Embryonic facial prominence (tissue), 1 donor: Measurements from ENCODE around the gene ASH1L.
"Not testable (repeated sequence)": the region's sequence is repeated elsewhere in the genome, so short reads cannot be mapped to it uniquely, and the experiment has no call there.

Source experiments
- DNase-seq: peaks from one replicate; pipeline ENCODE4 v3.0.0-alpha.2; 2016; ENCODE audit errors: extremely low spot score

Gene ASH1L

DNA sequence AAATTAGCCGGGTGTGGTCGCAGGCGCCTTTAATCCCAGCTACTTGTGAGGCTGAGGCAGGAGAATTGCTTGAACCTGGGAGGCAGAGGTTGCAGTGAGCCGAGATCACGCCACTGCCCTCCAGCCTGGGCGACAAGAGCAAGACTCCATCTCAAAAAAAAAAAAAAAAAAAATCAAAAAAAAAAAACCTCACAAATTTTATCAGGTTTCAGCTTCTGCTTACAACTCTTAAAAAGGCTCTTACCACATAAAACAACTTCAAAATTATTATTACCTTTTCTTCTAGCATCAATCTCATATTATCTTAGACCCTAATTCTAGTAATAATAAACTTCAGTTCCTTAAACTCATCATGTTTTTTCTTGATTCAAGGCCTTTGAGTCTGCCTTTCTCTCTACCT lies 120.2 kb downstream of the ASH1L start:
- DNase-seq: not testable (repeated sequence)

DNA sequence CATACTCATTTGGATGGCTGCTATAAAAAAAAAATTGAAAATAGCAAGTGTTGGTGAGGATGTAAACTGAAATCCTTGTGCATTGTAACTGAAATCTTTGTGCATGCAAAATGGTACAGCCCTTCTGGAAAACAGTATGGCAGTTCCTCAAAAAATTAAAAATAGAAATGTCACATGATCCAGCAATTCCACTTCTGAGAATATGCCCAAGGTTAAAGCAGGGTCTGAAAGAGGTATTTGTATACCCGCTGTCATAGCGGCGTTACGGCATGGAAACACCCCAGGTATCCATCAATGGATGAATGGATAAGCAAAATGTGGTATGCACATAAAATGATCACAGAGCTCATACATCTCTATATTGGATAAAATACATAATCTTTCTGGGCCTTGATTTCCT lies 125.2 kb downstream of the ASH1L start:
- DNase-seq: no peak

DNA sequence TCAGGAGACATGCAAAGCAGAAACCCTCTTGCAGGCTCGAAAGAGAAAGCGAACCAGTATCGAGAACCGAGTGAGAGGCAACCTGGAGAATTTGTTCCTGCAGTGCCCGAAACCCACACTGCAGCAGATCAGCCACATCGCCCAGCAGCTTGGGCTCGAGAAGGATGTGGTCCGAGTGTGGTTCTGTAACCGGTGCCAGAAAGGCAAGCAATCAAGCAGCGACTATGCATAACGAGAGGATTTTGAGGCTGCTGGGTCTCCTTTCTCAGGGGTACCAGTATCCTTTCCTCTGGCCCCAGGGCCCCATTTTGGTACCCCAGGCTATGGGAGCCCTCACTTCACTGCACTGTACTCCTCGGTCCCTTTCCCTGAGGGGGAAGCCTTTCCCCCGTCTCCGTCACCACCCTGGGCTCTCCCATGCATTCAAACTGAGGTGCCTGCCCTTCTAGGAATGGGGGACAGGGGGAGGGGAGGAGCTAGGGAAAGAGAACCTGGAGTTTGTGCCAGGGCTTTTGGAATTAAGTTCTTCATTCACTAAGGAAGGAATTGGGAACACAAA lies 128.7 kb downstream of the ASH1L start:
- not testable (repeated sequence) for DNase-seq

DNA sequence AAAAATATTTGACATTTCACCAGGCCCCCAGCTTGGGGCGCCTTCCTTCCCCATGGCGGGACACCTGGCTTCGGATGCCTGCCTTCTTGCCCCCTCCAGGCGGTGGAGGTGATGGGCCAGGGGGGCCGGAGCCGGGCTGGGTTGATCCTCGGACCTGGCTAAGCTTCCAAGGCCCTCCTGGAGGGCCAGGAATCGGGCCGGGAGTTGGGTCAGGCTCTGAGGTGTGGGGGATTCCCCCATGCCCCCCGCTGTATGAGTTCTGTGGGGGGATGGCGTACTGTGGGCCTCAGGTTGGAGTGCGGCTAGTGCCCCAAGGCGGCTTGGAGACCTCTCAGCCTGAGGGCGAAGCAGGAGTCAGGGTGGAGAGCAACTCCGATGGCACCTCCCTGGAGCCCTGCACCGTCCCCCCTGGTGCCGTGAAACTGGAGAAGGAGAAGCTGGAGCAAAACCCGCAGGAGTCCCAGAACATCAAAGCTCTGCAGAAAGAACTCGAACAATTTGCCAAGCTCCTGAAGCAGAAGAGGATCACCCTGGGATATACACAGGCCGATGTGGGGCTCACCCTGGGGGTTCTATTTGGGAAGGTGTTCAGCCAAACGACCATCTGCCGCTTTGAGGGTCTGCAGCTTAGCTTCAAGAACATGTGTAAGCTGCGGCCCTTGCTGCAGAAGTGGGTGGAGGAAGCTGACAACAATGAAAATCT lies 129.3 kb downstream of the ASH1L start:
- not testable (repeated sequence) for DNase-seq

DNA sequence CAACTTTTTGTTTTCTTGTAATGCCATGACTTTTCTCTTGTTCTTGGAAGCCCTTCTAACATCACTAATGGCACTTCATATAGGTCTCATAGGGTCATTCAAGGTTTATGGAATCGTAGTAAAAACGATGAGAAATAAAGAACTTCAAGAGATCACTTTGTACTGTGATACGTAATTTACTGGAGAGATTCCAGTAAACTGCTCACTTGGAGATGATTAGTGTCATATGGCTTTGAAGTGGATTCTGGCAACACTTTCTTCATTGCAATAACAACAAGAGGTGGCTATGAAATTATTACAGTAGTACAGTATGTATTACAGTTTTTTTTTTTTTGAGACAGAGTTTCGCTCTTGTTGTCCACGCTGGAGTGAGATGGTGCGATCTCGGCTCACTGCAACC lies 138.5 kb downstream of the ASH1L start:
- no peak for DNase-seq

DNA sequence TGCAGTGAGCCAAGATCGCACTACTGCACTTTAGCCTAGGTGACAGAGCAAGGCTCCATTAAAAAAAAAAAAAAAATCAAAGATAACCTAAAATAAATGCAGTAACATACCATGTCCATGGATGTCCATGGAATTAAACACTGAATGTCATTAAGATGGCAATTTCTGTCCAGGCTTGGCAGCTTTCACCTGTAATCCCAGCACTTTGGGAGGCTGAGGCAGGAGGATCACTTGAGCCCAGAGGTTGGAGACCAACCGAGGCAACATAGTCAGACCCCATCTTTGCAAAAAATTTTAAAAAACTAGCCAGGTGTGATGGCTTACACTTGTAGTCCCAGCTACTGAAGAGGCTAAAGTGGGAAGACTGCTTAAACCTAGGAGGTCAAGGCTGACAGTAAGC lies 141.8 kb downstream of the ASH1L start:
- no peak for DNase-seq

DNA sequence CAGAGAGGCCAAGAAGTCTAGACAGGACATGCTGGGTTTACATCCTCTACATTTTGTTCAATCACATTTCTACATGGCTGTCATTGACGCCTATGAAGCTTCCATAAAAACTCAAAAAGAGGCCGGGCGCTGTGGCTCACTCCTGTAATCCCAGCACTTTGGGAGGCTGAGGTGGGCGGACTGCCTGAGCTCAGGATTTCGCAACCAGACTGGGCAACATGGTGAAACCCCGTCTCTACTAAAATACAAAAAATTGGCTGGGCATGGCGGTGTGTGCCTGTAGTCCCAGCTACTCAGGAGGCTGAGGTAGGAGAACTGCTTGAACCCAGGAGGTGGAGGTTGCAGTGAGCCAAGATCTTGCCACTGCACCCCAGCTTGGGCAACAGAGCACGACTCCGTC lies 150.8 kb downstream of the ASH1L start:
- not testable (repeated sequence) for DNase-seq

DNA sequence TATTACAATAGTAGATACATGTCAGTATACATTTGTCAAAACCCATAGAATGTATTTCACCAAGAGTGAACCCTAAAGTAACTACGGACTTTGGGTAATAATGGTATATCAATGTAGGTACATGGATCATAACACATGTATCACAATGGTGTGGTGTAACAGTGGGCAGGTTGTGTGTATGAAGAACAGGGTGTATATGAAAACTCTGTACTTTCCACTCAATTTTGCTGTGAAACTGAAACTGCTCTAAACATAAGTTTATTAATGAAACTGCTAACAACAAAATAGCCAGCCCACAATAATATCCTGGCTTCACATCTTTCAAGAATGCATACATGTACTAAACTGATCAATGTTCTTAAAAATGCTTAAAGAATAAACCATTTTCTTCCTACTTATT lies 151.7 kb downstream of the ASH1L start:
- no peak for DNase-seq

DNA sequence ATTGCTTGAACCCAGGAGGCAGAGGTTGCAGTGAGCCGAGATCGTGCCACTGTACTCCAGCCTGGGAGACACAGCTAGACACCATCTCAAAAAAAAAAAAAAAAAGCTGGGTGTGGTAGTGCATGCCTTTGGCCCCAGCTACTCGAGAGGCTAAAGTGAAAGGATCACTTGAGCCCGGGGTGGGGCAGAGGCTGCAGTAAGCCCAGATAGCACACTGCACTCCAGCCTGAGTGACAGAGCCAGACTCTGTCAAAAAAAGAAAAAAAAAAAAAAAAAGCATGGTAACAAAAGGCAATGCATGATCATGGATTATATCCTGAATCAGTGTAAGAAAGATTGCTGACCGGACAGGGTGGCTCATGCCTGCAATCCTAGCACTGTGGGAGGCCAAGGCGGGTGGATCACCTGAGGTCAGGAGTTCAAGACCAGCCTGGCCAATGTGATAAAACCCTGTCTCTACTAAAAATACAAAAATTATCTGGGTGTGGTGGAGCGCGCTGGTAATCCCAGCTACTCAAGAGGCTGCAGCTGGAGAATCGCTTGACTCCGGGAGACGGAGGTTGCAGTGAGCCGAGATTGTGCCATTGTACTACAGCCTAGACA lies 165.6 kb downstream of the ASH1L start:
- no peak for DNase-seq

DNA sequence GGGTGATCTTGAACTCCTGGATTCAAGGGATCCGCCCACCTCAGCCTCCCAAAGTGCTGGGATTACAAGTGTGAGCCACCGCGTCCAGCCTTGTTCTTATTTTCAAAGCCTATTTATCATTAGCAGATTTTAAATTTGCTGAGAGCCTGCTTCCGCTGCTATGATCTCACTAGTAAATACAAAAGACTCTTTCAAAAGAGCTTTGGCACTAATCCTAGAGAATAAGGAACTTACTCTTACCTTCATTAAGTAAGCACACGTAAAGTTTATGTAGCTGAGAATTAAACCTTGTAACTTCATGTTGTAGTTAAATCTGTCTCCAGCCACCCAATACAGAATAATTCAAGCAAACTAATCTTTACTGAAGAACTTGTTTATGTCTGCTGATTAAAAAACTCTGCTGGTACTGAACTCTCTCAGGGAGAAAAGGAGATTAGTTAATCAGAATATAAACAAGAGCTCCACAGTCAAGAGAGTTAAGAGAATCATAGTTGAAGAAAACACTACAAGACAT lies 169.6 kb downstream of the ASH1L start:
- no peak for DNase-seq

DNA sequence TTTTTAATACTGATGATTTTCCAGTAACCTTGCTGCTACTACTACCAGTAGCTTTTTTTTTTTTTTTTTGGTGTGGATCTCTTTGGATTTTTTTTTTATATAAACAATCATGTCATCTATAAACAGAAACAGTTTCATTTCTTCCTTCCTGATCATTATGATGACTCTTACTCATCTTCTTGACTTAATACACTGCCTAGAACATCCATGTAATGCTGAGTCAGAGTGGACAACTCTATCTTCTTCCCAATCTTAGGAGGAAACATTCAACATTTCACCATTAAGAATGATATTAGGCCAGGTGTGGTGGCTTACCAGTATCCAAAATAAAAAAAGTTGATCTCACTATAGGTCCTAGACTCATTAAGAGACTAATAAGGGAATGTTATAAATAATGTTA lies 172.8 kb downstream of the ASH1L start:
- DNase-seq: no peak

DNA sequence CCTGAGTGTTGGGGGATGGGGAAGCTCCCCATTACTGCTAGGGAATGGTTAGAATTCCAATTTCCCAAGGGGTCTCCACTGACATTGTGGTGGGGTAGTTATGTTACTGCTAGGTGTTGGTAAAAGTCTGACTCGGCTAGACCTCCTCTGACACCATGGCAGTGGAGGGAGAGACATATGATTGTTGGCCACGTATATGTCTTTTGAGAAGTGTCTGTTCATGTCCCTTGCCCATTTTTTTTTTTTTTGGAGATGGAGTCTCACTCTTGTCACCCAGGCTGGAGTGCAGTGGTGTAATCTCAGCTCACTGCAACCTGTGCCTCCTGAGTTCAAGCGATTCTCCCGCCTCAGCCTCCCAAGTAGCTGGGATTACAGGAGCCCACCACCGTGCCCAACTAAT lies 176.8 kb downstream of the ASH1L start:
- DNase-seq: not testable (repeated sequence)

DNA sequence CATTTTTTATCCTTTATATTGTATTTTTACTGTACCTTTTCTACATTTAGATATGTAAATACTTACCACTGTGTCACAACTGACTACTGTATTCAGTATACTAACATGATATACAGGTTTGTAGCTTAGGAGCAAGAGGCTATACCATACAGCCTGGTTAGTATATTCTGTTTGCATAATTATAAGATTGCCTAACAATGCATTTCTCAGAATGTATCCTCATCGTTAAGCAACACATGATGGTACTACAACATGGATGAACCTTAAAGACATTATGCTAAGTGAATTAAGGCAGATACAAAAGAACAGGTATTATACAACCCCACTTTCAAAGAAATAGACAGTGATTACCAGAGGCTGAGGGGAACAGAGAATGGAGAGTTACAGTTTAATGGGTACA lies 179.2 kb downstream of the ASH1L start:
- DNase-seq: no peak

DNA sequence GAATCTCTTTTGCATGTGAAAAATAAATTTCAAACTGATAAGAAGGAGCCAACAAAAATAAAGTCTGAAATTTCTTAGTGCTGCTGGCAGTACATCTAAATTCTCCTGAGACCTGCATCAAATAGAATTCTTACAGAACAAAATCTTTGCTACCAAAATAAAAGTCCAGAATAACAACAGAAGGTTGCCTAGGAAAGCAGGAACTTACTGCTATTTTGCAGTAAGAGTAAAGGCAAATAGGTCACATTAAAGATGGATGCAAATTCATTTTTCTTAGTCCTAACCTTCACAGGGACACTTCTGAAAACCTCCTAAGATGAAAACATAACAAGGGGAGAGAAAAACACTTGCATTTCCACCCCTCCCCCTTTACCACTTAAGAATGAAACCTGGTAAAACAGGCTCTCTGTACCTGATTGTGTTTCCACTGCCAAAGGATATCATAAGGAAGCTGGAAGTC lies 182.9 kb downstream of the ASH1L start:
- DNase-seq: peak; percentile 64

DNA sequence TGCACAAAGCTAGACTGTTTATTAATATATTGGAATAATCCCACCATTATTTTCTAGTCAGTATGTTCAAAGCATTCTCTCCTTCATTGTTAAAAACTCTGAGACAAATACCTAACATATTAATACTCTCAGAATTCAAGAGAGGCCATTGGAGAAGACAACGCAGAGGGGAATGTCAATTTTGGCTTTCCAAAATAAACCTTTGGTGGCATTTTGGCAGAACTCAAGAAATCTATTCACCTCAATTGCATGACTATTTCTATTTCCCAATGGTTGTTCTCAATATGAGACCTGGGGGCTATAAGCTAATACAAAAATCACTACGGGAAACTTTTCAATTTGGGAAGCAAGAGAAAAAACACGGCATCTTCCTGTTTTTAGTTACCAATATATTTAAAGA lies 183.4 kb downstream of the ASH1L start:
- no peak for DNase-seq

DNA sequence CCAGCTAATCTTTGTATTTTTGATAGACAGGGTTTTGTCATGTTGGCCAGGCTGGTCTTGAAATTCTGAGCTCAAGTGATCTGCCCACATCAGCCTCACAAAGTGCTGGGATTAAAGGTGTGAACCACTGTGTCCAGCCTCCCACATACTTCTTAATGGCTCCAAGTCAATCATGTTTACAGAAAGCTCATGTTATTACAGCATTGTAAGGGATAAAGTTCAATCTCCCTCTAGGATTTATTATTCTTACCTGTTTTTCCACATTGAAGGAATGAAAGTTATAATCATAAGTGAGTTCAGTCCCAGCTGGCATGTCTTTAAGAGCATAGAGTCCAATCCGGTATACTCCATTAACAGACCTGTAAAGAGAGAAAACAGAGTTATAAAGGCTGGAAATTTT lies 202.6 kb downstream of the ASH1L start:
- DNase-seq: no peak

DNA sequence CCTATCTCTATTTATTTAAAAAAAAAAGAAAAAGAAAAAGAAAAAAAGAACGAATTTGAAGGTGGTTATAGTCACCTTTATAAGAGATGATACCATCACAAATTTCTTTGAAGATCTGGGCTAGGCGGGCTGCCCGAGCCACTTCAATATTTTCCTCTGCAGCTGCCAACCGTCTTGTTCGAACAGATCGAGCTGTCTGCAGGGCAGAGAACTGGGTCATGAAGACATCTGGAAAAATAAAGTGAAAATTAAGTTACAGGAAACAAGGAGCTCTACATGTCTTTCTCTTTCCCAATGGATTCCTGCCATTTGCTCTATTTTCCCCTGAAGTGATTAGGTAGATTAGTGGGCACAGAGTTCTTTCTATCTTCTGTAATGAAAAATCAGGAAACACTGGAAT lies 210.0 kb downstream of the ASH1L start:
- DNase-seq: no peak

DNA sequence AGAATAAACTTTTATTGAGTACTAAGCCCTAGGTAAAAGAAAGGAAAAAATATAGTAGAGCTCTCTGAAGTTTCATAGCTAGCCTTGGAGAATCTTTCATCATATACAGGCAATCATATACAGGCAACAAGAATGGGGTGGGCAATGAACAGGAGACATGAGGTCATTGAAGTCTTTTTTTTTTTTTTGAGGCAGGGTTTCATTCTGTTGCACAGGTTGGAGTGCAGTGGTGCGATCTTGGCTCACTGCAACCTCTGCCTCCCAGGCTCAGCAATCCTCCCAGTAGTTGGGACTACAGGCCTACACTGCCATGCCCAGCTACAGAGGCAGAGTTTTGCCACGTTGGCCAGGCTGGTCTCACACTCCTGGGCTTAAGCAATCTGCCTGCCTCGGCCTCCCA lies 219.8 kb downstream of the ASH1L start:
- no peak for DNase-seq

DNA sequence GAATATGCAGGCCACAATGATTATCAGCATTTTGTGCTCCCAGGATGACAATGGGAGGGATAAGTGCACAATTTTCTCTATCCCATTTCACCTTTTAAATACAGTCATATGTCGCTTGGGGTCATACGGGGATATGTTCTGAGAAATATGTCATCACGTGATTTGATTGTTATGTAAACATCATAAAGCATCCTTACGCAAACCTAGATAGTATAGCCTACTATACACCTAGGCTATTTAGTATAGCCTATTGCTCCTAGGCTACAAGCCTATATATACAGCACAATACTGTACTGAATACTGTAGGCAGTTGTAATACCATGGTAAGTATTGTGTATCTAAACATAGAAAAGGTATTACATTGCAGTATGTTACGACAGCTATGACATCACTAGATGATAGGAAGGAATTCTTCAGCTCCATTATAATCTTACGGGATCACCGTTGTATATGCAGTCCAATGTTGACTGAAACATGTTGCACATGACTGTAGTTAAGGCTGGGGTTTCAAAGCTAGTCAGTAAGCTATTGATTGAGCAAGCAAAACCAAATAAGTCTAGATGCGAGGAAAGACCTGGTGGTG lies 223.0 kb downstream of the ASH1L start:
- no peak for DNase-seq

DNA sequence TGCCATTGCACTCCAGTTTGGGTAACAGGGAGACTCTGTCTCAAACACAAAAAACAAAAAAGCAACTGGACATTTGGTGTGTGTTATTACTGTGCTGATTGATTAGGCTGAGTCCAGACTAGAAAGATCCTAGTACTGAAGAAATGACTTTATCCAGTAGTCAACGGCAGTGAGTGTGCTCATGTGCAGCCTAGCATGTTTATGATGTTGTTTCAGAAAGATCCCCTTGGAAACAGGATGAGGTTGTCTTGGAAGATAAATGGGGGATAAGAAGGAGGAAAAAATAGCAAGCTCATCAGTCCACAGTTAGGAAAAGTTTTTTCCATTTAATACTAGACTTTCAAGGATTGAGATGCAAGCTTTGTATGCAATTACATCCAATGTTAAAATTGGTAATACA lies 227.6 kb downstream of the ASH1L start:
- DNase-seq: no peak

DNA sequence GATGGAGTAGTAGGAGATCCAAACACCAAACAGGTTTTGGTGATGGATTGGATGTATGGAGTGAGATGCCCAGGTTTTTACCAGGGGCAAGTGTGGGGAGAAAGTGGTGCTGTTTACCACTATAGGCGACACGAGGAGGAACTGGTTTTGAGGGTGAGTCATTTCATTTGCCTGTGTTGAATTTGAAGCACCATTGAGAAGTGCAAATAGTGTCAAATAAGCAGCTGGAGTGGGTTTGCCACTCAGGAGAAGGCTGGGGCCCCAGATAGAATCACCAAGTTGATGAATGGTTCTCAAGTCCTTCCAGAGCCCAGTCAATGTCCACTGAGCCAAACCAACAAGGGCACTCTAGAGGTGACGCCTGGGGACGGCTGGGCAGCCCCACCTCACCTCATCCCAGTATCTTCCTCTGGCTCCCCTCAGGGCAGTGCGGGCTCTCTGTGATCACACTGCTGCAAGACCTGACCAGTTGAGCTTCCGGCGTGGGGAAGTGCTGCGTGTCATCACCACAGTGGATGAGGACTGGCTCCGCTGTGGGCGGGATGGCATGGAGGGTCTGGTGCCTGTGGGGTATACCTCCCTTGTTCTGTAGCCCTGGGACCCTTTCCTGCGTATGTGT lies 232.5 kb downstream of the ASH1L start:
- DNase-seq: no peak

DNA sequence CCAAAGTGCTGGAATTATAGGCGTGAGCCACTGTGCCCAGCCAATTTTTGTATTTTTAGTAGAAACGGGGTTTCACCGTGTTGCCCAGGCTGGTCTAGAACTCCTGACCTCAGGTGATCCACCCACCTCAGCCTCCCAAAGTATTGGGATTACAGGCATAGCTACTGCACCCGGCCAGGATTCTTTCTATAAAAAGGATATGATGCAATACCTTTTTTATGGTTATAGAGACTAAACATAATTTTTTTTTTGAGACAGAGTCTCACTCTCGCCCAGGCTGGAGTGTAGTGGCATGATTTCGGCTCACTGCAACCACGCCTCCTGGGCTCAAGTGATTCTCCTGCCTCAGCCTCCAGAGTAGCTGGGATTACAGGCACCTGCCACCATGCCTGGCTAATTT lies 233.7 kb downstream of the ASH1L start:
- not testable (repeated sequence) for DNase-seq
